Right atrium auricular region (tissue), 2 donors: ENCODE measurements around the gene EYA4. TPM values are rescaled to one million over a fixed set of nuclear protein-coding genes. Genes with fewer than 3 reads are reported as not detected.

Experiments
- DNase-seq: peaks from one replicate; pipeline ENCODE4 v3.0.0-alpha.2; 2019; ENCODE audit warnings: low spot score
- H3K27ac ChIP-seq, 2 donors: fragments of 200-600 bp; sonication (generic); 1 replicate in 1 of 2; 2 replicates in 1 of 2; pipeline ENCODE4 v1.5.1; 2016 to 2019
- H3K27me3 ChIP-seq, 2 donors: fragments of 200-600 bp; sonication (generic); one replicate each; pipeline versions ENCODE4 v1.5.1 to v1.6.0; 2017 to 2019
- H3K36me3 ChIP-seq: fragments of 200-600 bp; sonication (generic); one replicate; pipeline ENCODE4 v1.5.1; 2016
- H3K4me1 ChIP-seq, 2 donors: fragments of 200-600 bp; sonication (generic); one replicate each; pipeline versions ENCODE4 v1.5.1 to v1.6.0; 2017 to 2019
- H3K4me3 ChIP-seq, 2 donors: fragments of 200-600 bp; sonication (generic); 1 replicate in 1 of 2; 2 replicates in 1 of 2; pipeline ENCODE4 v1.5.1; 2017 to 2019; ENCODE audit warnings: mild to moderate bottlenecking in 1 of 2, moderate library complexity in 1 of 2
- H3K9me3 ChIP-seq, 2 donors: fragments of 200-600 bp; sonication (generic); one replicate each; pipeline ENCODE4 v1.5.1; 2019
- total RNA-seq, 2 donors: library from RNA; depleted of rRNA; stranded (reverse); fragments of >200 nt; gene quantifications; one replicate each; pipeline ENCODE4 v1.1.0, GENCODE V29; 2016
- TF ChIP-seq, protein P1 (sequence below), 2 donors: fragments of 200-600 bp; sonication (generic); IDR thresholded peaks; one replicate each; pipeline ENCODE4 v1.5.1; 2019; ENCODE audit warnings: antibody characterized with exemption in 2 of 2

The EYA4 gene
- total RNA-seq, 2 donors from 2014 or later: 16.2 to 24.2 TPM

DNA sequence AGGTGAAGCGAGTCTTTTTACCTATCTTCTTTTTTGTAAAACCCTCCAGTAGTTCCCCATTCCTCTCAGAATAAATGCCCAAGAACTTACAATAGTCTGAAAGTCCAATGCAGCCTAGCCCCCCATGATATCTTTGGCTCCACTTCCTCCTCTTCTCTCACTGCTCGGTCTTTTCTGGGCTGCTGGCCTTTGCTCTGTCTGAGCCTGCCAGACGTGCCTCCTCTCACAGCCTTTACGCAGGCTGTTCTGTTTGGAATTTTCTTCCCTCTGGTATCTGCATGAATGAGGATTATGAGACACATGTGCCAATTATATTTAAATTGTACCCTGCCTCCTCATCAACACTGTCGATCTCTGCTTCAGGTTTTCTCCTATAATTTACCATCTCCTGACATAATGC, 174.1 kb downstream of the EYA4 start:
- H3K36me3 ChIP-seq: no peaks in the 10 kb centered on the region
- H3K27ac ChIP-seq: no peak overlapping the region
- H3K9me3 ChIP-seq: no peaks in the 10 kb centered on the region
- no peak for DNase-seq
- H3K4me3 ChIP-seq: no peak overlapping the region
- TF ChIP-seq, protein P1, sequence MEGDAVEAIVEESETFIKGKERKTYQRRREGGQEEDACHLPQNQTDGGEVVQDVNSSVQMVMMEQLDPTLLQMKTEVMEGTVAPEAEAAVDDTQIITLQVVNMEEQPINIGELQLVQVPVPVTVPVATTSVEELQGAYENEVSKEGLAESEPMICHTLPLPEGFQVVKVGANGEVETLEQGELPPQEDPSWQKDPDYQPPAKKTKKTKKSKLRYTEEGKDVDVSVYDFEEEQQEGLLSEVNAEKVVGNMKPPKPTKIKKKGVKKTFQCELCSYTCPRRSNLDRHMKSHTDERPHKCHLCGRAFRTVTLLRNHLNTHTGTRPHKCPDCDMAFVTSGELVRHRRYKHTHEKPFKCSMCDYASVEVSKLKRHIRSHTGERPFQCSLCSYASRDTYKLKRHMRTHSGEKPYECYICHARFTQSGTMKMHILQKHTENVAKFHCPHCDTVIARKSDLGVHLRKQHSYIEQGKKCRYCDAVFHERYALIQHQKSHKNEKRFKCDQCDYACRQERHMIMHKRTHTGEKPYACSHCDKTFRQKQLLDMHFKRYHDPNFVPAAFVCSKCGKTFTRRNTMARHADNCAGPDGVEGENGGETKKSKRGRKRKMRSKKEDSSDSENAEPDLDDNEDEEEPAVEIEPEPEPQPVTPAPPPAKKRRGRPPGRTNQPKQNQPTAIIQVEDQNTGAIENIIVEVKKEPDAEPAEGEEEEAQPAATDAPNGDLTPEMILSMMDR (IDR thresholded peaks at IDR 0.05): no peak
- no peaks in the 10 kb centered on the region for H3K27me3 ChIP-seq
- H3K4me1 ChIP-seq: no peaks in the 10 kb centered on the region

GRCh38 chr6:133418108-133418507, 177.0 kb downstream of the EYA4 start:
- H3K4me3 ChIP-seq: no peak overlapping the region
- DNase-seq: no peak
- H3K27ac ChIP-seq: no peak overlapping the region
- H3K36me3 ChIP-seq: no peaks in the 10 kb centered on the region
- H3K27me3 ChIP-seq: no peaks in the 10 kb centered on the region
- H3K9me3 ChIP-seq: no peaks in the 10 kb centered on the region
- TF ChIP-seq, protein P1 (IDR thresholded peaks at IDR 0.05): no peak
- H3K4me1 ChIP-seq: no peaks in the 10 kb centered on the region

- Histone ChIP-seq H3K4me1 (no peaks in the 10 kb centered on the region), H3K27ac (no peak overlapping the region), H3K36me3 (no peaks in the 10 kb centered on the region), H3K27me3 (no peaks in the 10 kb centered on the region), H3K9me3 (no peaks in the 10 kb centered on the region), H3K4me3 (no peak overlapping the region)
- TF ChIP-seq, protein P1 (IDR thresholded peaks at IDR 0.05): no peak
- no peak for DNase-seq
Observed at GRCh38 chr6:133423242-133423641, 182.1 kb downstream of the EYA4 start.

- H3K36me3 ChIP-seq: no peaks in the 10 kb centered on the region
- H3K27ac ChIP-seq: no peak overlapping the region
- H3K27me3 ChIP-seq: no peaks in the 10 kb centered on the region
- no peak for DNase-seq
- no peaks in the 10 kb centered on the region for H3K4me1 ChIP-seq
- H3K4me3 ChIP-seq: no peak overlapping the region
- TF ChIP-seq, protein P1 (IDR thresholded peaks at IDR 0.05): no peak
- no peaks in the 10 kb centered on the region for H3K9me3 ChIP-seq
Observed at GRCh38 chr6:133424359-133424758, 183.2 kb downstream of the EYA4 start.

GRCh38 chr6:133426038-133426437, 184.9 kb downstream of the EYA4 start:
- Histone ChIP-seq H3K9me3 (no peaks in the 10 kb centered on the region), H3K27ac (no peak overlapping the region), H3K4me3 (no peak overlapping the region), H3K4me1 (no peaks in the 10 kb centered on the region), H3K27me3 (no peaks in the 10 kb centered on the region), H3K36me3 (no peaks in the 10 kb centered on the region)
- no peak for DNase-seq
- TF ChIP-seq, protein P1 (IDR thresholded peaks at IDR 0.05): no peak

DNA sequence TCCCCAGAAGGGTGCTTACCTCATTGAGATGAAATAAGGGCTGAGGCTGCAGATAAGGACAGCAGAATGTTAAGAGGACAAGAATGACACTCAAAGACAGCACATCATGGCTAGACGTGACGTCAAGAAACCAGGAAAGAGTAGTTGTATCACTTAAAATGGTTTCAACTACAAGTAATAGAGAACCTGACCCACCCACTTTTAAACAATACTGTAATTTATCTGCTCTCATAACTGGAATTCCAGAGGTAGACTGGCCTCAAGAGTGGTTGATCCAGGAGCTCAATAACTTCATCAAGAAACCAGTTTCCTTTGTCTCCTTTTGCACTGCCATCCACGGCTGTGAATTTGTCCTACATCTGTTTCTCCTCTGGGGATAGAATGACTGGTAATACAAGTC, 187.1 kb downstream of the EYA4 start:
- Histone ChIP-seq H3K4me3 (no peak overlapping the region), H3K4me1 (no peaks in the 10 kb centered on the region), H3K9me3 (no peaks in the 10 kb centered on the region), H3K36me3 (no peaks in the 10 kb centered on the region), H3K27ac (no peak overlapping the region), H3K27me3 (no peaks in the 10 kb centered on the region)
- no peak for DNase-seq
- TF ChIP-seq, protein P1 (IDR thresholded peaks at IDR 0.05): no peak
